Heart left ventricle (tissue), 16 donors: Measurements from ENCODE around the gene SUPT3H. TPM values are rescaled to one million over a fixed set of nuclear protein-coding genes. Genes with fewer than 3 reads are reported as not detected.

Experiments
- ATAC-seq, 4 donors: fragments of 200-7000 bp; cut with Tn5 transposase; one replicate each; pipeline ENCODE4 v1.9.1; 2020 to 2022; ENCODE audit warnings: moderate library complexity in 4 of 4, mild to moderate bottlenecking in 3 of 4, moderate number of reproducible peaks in 1 of 4
- DNase-seq, 5 donors: peaks; one replicate each; pipeline ENCODE4 v3.0.0-alpha.2; 2020
- H3K27ac ChIP-seq, 12 donors: fragments of 200-600 bp; sonication (generic) in 4 of 12; one replicate each; pipeline versions ENCODE4 v1.5.0 to v1.8.0; 2016 to 2022; ENCODE audit warnings: mild to moderate bottlenecking in 2 of 12
- H3K27me3 ChIP-seq, 9 donors: fragments of 200-600 bp; sonication (generic) in 2 of 9; one replicate each; pipeline versions ENCODE4 v1.5.1 to v1.8.0; 2016 to 2022; ENCODE audit warnings: mild to moderate bottlenecking in 3 of 9
- H3K36me3 ChIP-seq, 9 donors: fragments of 200-600 bp; sonication (generic) in 2 of 9; one replicate each; pipeline versions ENCODE4 v1.5.0 to v1.8.0; 2018 to 2022; ENCODE audit warnings: mild to moderate bottlenecking in 2 of 9
- H3K4me1 ChIP-seq, 12 donors: fragments of 200-600 bp; sonication (generic) in 4 of 12; one replicate each; pipeline versions ENCODE4 v1.5.0 to v1.8.0; 2016 to 2022; ENCODE audit warnings: mild to moderate bottlenecking in 3 of 12
- H3K4me3 ChIP-seq, 12 donors: fragments of 200-600 bp; sonication (generic) in 4 of 12; one replicate each; pipeline versions ENCODE4 v1.5.0 to v1.8.0; 2017 to 2022; ENCODE audit warnings: mild to moderate bottlenecking in 9 of 12, moderate library complexity in 4 of 12
- H3K9me3 ChIP-seq, 12 donors: fragments of 200-600 bp; sonication (generic) in 4 of 12; one replicate each; pipeline versions ENCODE4 v1.5.0 to v1.8.0; 2016 to 2022; ENCODE audit warnings: mild to moderate bottlenecking in 1 of 12
- CTCF ChIP-seq, 12 donors: fragments of 200-600 bp; sonication (generic) in 4 of 12; IDR thresholded peaks; one replicate each; pipeline versions ENCODE4 v1.5.0 to v1.8.0; 2018 to 2022; ENCODE audit warnings: antibody characterized with exemption in 12 of 12, mild to moderate bottlenecking in 5 of 12
- POLR2A ChIP-seq, 2 donors: fragments of 450-650 bp; IDR thresholded peaks; one replicate each; pipeline ENCODE4 v1.6.1; 2017; ENCODE audit warnings: antibody characterized with exemption in 2 of 2, mild to moderate bottlenecking in 2 of 2, moderate library complexity in 2 of 2
- WGBS, 4 donors: extraction: QIAGEN DNeasy Blood & Tissue Kit in 2 of 4; methylation state at CpG; one replicate each; pipeline versions ENCODE4 v1.1.5 to v1.1.7; 2013 to 2018; 5-methylcytosine and 5-hydroxymethylcytosine counted together
- intact Hi-C, 10 donors: fragments of 100-400 bp; cut with DNase I; formaldehyde crosslinking; loops; one replicate each; pipeline versions ENCODE4 v1.11.1 to v1.14.2; 2022
- polyA plus RNA-seq, 2 donors: library from polyadenylated mRNA; stranded (reverse); fragments of 200-250 nt; gene quantifications; one replicate each; pipeline ENCODE4 v1.2.3, GENCODE V29; 2013
- total RNA-seq, 9 donors: library from RNA; depleted of rRNA in 2 of 9; stranded (reverse); fragments of >200 nt in 2 of 9; fragmentation: NEBNext Ultra II Directional in 3 of 9; extraction: Animal tissue kit (Norgen Biotek cat#: 25700) in 3 of 9; gene quantifications; one replicate each; pipeline versions ENCODE4 v1.1.0 to v1.2.4, GENCODE V29; 2016 to 2023
- donor health status: ischemic (EF 13 %, LVEDD 7.1; RV severe dilation, severe dysfunction).
- donor health status: healthy with polysubstance abuse.
- donor health status: DM: no; HTN: yes; CAD: no.
- donor health status: DM: no; HTN: no; CAD: no.
- donor health status: ischemic (EF 25% LVEDD 6.9; RV normal size, moderate dysfunction).
- donor health status: ischemic (EF 25% LVEDD 5.7; RV mildly dilated, moderate dysfunction).
- donor health status: healthy.
- donor health status: DM: yes; HTN: yes; CAD: no.
- donor health status: ischemic (EF 35%, LVEDD 5.7; RV mildly dilated, moderate dysfunction).
- donor health status: nonischemic (EF 11% LVEDD 7.7; RV severe dilation, severe dysfunction).
- donor health status: DM: yes; HTN: yes; CAD: no.
- donor health status: PGD.
- donor health status: ischemic (EF 29% LVEDD 5.4; RV normal size, mild dysfunction).
- donor health status: nonischemic (EF 23%, LVEDD 6.1; RV moderate dilation, normal function).

The SUPT3H gene
- total and polyA plus RNA-seq, 11 donors, result 1.5 to 8.1 (median 4.1) TPM

DNA sequence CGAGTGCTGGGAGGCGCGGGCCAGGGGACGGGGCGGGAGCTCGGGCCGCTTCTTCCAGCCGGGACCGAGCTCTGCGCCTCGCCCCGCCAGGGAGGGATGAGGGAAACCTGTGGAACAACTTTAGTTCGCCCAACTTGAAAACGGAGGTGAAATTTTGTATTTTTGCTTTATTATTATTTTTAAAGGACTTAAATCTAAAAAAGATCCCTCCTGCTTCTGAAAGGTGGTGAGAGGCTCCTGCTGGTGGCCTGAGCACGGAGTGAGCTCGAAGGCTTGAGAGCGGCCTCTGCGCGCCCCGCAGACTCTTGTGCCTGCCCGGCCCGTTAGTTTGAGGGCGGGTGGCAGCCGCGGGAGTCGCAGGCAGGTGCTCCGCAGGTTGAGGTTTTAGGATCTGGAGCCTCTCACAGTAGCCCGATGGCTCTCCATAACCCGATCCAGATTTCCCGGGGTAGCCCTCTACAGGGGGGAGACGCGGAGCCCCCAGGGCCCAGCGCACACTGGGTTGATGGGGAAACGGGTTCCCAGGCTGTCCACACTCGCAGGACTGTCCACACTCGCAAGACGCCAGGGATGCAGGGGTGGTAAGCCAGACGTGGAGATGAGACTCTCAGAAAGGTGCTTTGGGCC lies 46.2 kb upstream of the SUPT3H start:
- TF ChIP-seq CTCF (IDR thresholded peaks at IDR 0.05), result no peak
- TF ChIP-seq POLR2A (IDR thresholded peaks at IDR 0.05), result no peak
- no peaks in the 10 kb centered on the region for H3K9me3 ChIP-seq
- intact Hi-C loops, result loop anchor here in 9 of 10 donors (2.0 to 10.0 kb wide), 5 partner anchors 47 to 767 kb away; partner anchors contain the start of gene SUPT3H (in 2 of the 9)
- peaks cover 2 to 48% (median 23%) of the 10 kb centered on the region in 9 donors for H3K27me3 ChIP-seq
- peak in 3 of 4 donors; percentile 18 to 28 (median 23) for ATAC-seq
- peaks cover 2 to 48% (median 21%) of the 10 kb centered on the region in 12 donors for H3K4me1 ChIP-seq
- 22 to 38% (median 28%) methylated on average over 29 to 38 of the region's 38 CpGs for WGBS, 4 donors
- peak overlapping the region in 9 of 12 donors; percentile 47 to 82 (median 56) for H3K27ac ChIP-seq
- no peaks in the 10 kb centered on the region for H3K36me3 ChIP-seq
- DNase-seq, result peak; percentile 23 to 69 (median 35)
- peak overlapping the region; percentile 41 to 81 (median 70) for H3K4me3 ChIP-seq

- H3K27me3 ChIP-seq, result peaks cover 2 to 55% (median 23%) of the 10 kb centered on the region in 9 donors
- intact Hi-C loops, result loop anchor here in 9 of 10 donors (2.0 to 10.0 kb wide), 5 partner anchors 46 to 766 kb away; partner anchors contain the start of gene SUPT3H (in 2 of the 9)
Measured at GRCh38 chr6:45423111-45423823, 45.5 kb upstream of the SUPT3H start.

GRCh38 chr6:45422503-45423110 lies 44.9 kb upstream of the SUPT3H start:
- Histone ChIP-seq H3K4me3 (peak overlapping the region; percentile 41 to 81 (median 70)), H3K27me3 (peaks cover 2 to 55% (median 23%) of the 10 kb centered on the region in 9 donors), H3K9me3 (no peaks in the 10 kb centered on the region), H3K27ac (peak overlapping the region in 10 of 12 donors; percentile 37 to 82 (median 56)), H3K36me3 (no peaks in the 10 kb centered on the region), H3K4me1 (peaks cover 2 to 48% (median 21%) of the 10 kb centered on the region in 12 donors)
- intact Hi-C loops, result loop anchor here in 9 of 10 donors (1.0 to 10.0 kb wide), 6 partner anchors 45 to 765 kb away; partner anchors contain the start of gene SUPT3H (in 2 of the 9)
- WGBS, 4 donors, result 0 to 1% (median 0%) methylated on average over 15 to 55 of the region's 55 CpGs
- ATAC-seq, result peak in 2 of 4 donors; percentile 4 to 22
- peak; percentile 26 to 78 (median 43) for DNase-seq
- TF ChIP-seq POLR2A (IDR thresholded peaks at IDR 0.05) (no peak), CTCF (IDR thresholded peaks at IDR 0.05) (no peak)

More at GRCh38 chr6:45423111-45423823, 45.5 kb upstream of the SUPT3H start:
- H3K9me3 ChIP-seq, result no peaks in the 10 kb centered on the region
- H3K27ac ChIP-seq, result peak overlapping the region in 11 of 12 donors; percentile 37 to 82 (median 55)
- no peak for TF ChIP-seq POLR2A (IDR thresholded peaks at IDR 0.05)
- TF ChIP-seq CTCF (IDR thresholded peaks at IDR 0.05), result no peak
- WGBS, 4 donors, result 1 to 4% (median 1%) methylated on average over 48 to 62 of the region's 62 CpGs
- peaks cover 2 to 48% (median 21%) of the 10 kb centered on the region in 12 donors for H3K4me1 ChIP-seq
- H3K36me3 ChIP-seq, result no peaks in the 10 kb centered on the region
- peak in 3 of 4 donors; percentile 12 to 35 (median 17) for ATAC-seq
- peak; percentile 39 to 74 (median 40) for DNase-seq
- H3K4me3 ChIP-seq, result peak overlapping the region; percentile 41 to 81 (median 70)
